H1 (cell line): ENCODE data around the gene SOX8.
"Not testable (repeated sequence)": the region's sequence is repeated elsewhere in the genome, so short reads cannot be mapped to it uniquely, and the experiment has no call there.

Experiments used
- BRCA1 ChIP-seq: IDR thresholded peaks from 2 replicates; pipeline ENCODE4 v1.6.1; 2012; ENCODE audit warnings: low read depth, low read length, improper control_type of control experiment
- CREB1 ChIP-seq: IDR thresholded peaks from 2 replicates; pipeline ENCODE4 v1.6.1; 2012; ENCODE audit warnings: inconsistent platforms
- CTCF ChIP-seq, 3 experiments: IDR thresholded peaks; 1 replicate in 2 of 3; 2 replicates in 1 of 3; pipeline versions ENCODE4 v1.5.1 to v1.6.1; 2011; ENCODE audit warnings: low read length in 3 of 3, mild to moderate bottlenecking in 3 of 3, inconsistent platforms in 2 of 3, low read depth in 1 of 3, moderate library complexity in 1 of 3; ENCODE audit not compliant: insufficient read depth in 1 of 3; ENCODE audit errors: control extremely low read depth in 1 of 3
- EP300 ChIP-seq, 2 experiments: IDR thresholded peaks; 1 replicate in 1 of 2; 2 replicates in 1 of 2; pipeline ENCODE4 v1.6.1; 2011 to 2012; ENCODE audit warnings: low read depth in 2 of 2, low read length in 2 of 2, mild to moderate bottlenecking in 2 of 2, borderline replicate concordance in 1 of 2, inconsistent platforms in 1 of 2, moderate library complexity in 1 of 2
- EZH2 ChIP-seq: fragments of 200-600 bp; sonication (generic); IDR thresholded peaks from 2 replicates; pipeline ENCODE4 v1.7.1; 2012; ENCODE audit warnings: low read depth, mild to moderate bottlenecking, moderate library complexity, low read length, inconsistent platforms; ENCODE audit not compliant: severe bottlenecking
- GABPA ChIP-seq: IDR thresholded peaks from 2 replicates; pipeline ENCODE4 v1.6.1; 2011; ENCODE audit warnings: mild to moderate bottlenecking, low read length, moderate library complexity, borderline replicate concordance; ENCODE audit not compliant: insufficient read depth
- MAX ChIP-seq: IDR thresholded peaks from 2 replicates; pipeline ENCODE4 v1.6.1; 2012; ENCODE audit warnings: inconsistent platforms
- POLR2A ChIP-seq, 2 experiments: IDR thresholded peaks; 1 replicate in 1 of 2; 2 replicates in 1 of 2; pipeline ENCODE4 v1.6.1; 2011; ENCODE audit warnings: low read depth in 2 of 2, low read length in 2 of 2, mild to moderate bottlenecking in 2 of 2; ENCODE audit errors: control extremely low read depth in 1 of 2
- RAD21 ChIP-seq, 2 experiments: IDR thresholded peaks in 1 of 2; conservative IDR thresholded peaks in 1 of 2; 2 replicates each; pipeline ENCODE4 v1.6.1; 2011; ENCODE audit warnings: low read depth in 2 of 2, low read length in 2 of 2, improper control_type of control experiment in 1 of 2, inconsistent platforms in 1 of 2, mild to moderate bottlenecking in 1 of 2, moderate library complexity in 1 of 2
- TAF1 ChIP-seq: IDR thresholded peaks from 2 replicates; pipeline ENCODE4 v1.6.1; 2011; ENCODE audit warnings: mild to moderate bottlenecking, low read depth, low read length

GRCh38 chr16:950733-951573, 30.6 kb upstream of the SOX8 start:
- TF ChIP-seq EP300 (IDR thresholded peaks at IDR 0.05; ENCODE audit: borderline replicate concordance in 1 of 2, low read depth in 2 of 2, low read length in 2 of 2); CTCF (IDR thresholded peaks at IDR 0.05; ENCODE audit: control extremely low read depth in 1 of 3, insufficient read depth in 1 of 3, low read depth in 1 of 3, low read length in 3 of 3); EZH2; RAD21 (IDR thresholded peaks at IDR 0.05 in 1 of 2, conservative IDR thresholded peaks at IDR 0.05 in 1 of 2; ENCODE audit: low read depth in 2 of 2, low read length in 2 of 2); MAX; BRCA1; POLR2A (IDR thresholded peaks at IDR 0.05; ENCODE audit: control extremely low read depth in 1 of 2, low read depth in 2 of 2, low read length in 2 of 2); CREB1; GABPA; TAF1: not testable (repeated sequence)
